PC-9 (cell line): Measurements from ENCODE around the gene AMACR.

Experiments
- CTCF ChIP-seq: fragments of 200-600 bp; sonication (generic); conservative IDR thresholded peaks from 2 replicates; pipeline ENCODE4 v1.6.1; 2017; ENCODE audit warnings: mixed run types, antibody characterized with exemption, mild to moderate bottlenecking, moderate library complexity
- EZH2 ChIP-seq: fragments of 200-600 bp; sonication (generic); IDR thresholded peaks from 2 replicates; pipeline ENCODE4 v1.8.0; 2017; ENCODE audit warnings: antibody characterized with exemption, low read depth

DNA sequence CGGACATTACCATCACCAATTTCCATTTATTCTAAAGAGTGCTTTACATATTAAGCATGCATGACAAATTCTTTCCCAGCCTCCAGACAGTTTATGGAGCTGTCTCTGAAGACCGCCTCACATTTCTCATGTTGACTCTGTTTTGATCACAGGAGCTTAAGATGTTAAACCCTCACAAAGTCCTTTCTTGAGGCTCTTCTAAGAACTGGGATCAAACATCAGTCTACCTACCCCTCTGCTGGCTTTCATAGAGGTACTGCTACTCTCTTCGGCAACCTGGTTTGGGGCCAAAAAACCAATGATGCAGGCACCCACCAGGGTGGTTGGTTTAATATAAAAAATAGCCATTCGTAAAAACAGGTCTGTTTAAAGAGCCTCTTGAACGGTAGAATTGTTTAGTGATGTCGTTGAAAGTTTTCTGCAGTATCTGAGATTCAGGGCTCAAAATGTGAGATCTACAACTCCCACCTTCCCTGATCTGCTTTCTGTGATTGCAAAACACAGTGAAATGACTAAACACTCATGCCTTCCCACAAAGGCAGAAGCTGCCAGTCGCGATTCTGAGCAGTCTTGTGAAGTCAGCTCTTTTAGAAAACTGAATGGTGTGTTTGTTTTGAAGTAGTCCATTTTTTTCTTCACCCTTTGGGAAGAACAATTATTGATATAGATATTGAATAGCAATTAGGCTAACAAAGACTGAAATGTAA is 68.1 kb downstream of the AMACR start:
- TF ChIP-seq EZH2 (no peak), CTCF (no peak)
